Chondrocyte (in vitro differentiated cells): ENCODE results near the gene PIK3CB. TPM values are rescaled to one million over a fixed set of nuclear protein-coding genes. Genes with fewer than 3 reads are reported as not detected.

Experiments
- DNase-seq: peaks from one replicate; pipeline ENCODE4 v3.0.0; 2021; ENCODE audit warnings: mixed read lengths, low spot score
- H3K27ac Mint-ChIP-seq: one replicate; pipeline ENCODE4 v1.8.0; 2021; ENCODE audit warnings: mild to moderate bottlenecking, moderate library complexity, mixed read lengths; ENCODE audit not compliant: unreplicated experiment
- H3K27me3 Mint-ChIP-seq: 2 replicates; pipeline ENCODE4 v1.8.0; 2021; ENCODE audit warnings: low read depth, mixed read lengths
- H3K36me3 Mint-ChIP-seq: 2 replicates; pipeline ENCODE4 v1.8.0; 2021; ENCODE audit warnings: low read depth, mixed read lengths
- H3K4me1 Mint-ChIP-seq: 2 replicates; pipeline ENCODE4 v1.8.0; 2021; ENCODE audit warnings: low read depth, mild to moderate bottlenecking, mixed read lengths
- H3K4me3 Mint-ChIP-seq: one replicate; pipeline ENCODE4 v1.8.0; 2021; ENCODE audit warnings: mild to moderate bottlenecking, moderate library complexity, mixed read lengths; ENCODE audit not compliant: unreplicated experiment
- H3K9me3 Mint-ChIP-seq: 2 replicates; pipeline ENCODE4 v1.8.0; 2021; ENCODE audit warnings: low read depth, mixed read lengths
- CTCF ChIP-seq: fragments of 200-600 bp; sonication (generic); IDR thresholded peaks from 2 replicates; pipeline ENCODE4 v1.5.0; 2021; ENCODE audit warnings: antibody characterized with exemption, mild to moderate bottlenecking, moderate library complexity
- total RNA-seq: library from RNA; stranded (reverse); gene quantifications from 3 replicates; pipeline ENCODE4 v1.2.1, GENCODE V29; 2021

PIK3CB gene
- total RNA-seq, 1 donor from 2014 or later = 19.5 TPM

DNA sequence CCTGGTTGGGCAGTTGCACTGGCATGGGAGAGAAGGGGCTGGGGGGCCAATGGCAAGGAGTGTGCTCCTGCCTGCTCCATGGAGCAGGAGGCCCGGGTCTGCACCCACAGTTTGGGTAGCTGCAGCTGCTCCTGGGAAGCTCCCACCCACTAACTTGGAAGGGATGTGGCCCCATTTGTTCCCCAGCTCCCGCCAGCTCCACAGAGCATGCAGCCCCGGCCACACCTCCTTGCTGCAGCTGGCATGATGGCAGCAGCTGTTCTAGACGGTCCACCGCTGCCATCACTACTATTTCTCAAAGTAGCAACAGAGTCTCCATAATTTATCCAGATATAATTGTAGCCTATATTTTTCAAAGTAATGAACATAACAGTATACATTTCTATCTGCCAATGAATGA, 65.8 kb downstream of the PIK3CB start:
- no peaks in the 10 kb centered on the region for H3K36me3 Mint-ChIP-seq
- no peak for TF ChIP-seq CTCF
- H3K27ac Mint-ChIP-seq = peak overlapping the region; percentile 36
- no peaks in the 10 kb centered on the region for H3K9me3 Mint-ChIP-seq
- DNase-seq = no peak
- no peak overlapping the region for H3K4me3 Mint-ChIP-seq
- no peaks in the 10 kb centered on the region for H3K27me3 Mint-ChIP-seq
- peaks cover 18% of the 10 kb centered on the region for H3K4me1 Mint-ChIP-seq

DNA sequence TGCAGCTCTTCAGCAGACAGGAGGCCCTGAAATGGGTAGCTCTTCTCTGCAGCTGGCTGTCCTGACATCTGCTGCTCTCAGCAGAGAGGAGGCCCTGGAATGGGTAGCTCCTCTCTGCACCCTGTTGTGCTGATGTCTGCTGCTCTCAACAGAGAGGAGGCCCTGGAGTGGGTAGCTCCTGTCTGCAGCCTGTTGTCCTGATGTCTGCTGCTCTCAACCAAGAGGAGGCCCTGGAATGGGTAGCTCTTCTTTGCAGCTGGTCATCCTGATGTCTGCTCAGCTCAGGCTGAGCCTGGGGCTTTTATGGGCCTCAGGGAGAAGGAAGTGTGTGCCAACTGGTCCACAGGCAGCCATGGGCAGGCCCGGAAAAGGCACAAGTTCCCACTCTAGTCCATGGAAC, 66.6 kb downstream of the PIK3CB start:
- no peaks in the 10 kb centered on the region for H3K27me3 Mint-ChIP-seq
- H3K4me1 Mint-ChIP-seq = peaks cover 16% of the 10 kb centered on the region
- DNase-seq = no peak
- H3K4me3 Mint-ChIP-seq = no peak overlapping the region
- no peaks in the 10 kb centered on the region for H3K36me3 Mint-ChIP-seq
- no peak overlapping the region for H3K27ac Mint-ChIP-seq
- no peaks in the 10 kb centered on the region for H3K9me3 Mint-ChIP-seq
- TF ChIP-seq CTCF = no peak

DNA sequence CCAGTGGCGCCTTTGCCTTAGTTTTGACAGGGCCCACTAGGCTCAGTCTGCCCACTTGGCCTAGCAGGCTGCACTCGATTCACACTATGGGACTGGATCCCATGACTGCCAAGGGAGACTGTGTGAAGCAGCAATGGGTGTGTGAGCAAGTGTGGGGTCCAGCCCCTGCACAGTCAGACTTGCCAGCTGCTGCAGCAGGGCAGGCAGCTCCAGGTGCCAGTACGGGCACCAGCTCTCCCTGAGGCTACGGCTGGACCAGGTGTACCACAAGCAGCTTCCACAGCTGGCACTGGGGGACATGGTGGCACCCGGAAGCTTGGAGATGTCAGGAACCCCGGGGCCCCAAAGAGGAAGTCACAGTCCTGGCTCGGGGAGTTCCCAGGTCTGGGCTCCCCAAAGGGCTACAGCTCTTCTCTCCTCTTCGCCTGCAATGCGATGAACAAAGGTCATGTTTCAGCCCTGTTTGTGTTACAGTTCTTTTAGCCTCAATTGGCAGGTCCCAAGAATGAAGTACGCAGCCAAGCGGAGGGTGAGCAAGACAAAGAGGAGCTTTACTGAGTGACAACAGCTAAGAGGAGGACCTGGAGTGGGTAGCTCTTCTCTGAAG, 67.1 kb downstream of the PIK3CB start:
- H3K27ac Mint-ChIP-seq = no peak overlapping the region
- H3K27me3 Mint-ChIP-seq = no peaks in the 10 kb centered on the region
- H3K36me3 Mint-ChIP-seq = no peaks in the 10 kb centered on the region
- no peak overlapping the region for H3K4me3 Mint-ChIP-seq
- no peaks in the 10 kb centered on the region for H3K9me3 Mint-ChIP-seq
- no peak for DNase-seq
- peaks cover 16% of the 10 kb centered on the region for H3K4me1 Mint-ChIP-seq
- TF ChIP-seq CTCF = no peak

DNA sequence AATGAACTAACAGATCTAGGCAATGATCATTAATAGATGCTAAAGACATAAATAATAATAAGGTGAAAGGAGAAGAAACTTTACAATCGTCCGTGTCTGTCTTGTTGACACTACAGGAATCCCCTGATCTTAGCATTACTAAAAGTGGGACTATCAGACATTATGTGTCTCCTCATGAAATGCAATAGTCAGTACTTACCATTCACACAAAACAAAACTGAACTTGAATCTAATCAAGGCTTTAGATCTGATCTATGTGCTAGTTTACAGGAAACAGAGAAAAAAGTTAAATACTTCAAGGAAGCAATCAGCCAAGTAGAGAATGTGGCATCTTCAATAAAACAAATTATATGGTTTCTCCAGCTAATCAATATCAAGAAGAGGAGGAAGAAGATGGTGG, 73.7 kb downstream of the PIK3CB start:
- DNase-seq = no peak
- no peak for TF ChIP-seq CTCF
- H3K4me1 Mint-ChIP-seq = no peaks in the 10 kb centered on the region
- H3K27ac Mint-ChIP-seq = no peak overlapping the region
- H3K9me3 Mint-ChIP-seq = no peaks in the 10 kb centered on the region
- H3K36me3 Mint-ChIP-seq = peaks cover 2% of the 10 kb centered on the region
- no peak overlapping the region for H3K4me3 Mint-ChIP-seq
- H3K27me3 Mint-ChIP-seq = no peaks in the 10 kb centered on the region

DNA sequence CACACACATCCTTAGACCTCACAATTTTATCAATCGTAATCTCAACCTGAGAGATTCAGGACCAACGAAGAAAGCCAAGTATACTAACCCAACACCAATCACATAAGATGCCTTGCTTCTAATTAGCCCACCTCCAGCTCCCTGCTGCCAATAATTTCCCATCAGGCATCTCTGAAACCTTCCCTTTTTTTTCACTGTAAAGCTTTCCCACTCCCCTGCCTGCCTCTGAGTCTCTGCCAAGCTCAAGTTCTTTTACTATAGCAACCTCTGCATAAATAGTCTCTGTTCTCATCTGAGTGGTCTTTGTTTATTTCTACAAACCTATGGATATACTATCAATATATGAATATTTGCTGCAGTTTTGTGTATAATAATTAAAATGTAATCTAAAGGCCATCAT, 86.5 kb downstream of the PIK3CB start:
- peaks cover 5% of the 10 kb centered on the region for H3K4me1 Mint-ChIP-seq
- DNase-seq = no peak
- H3K4me3 Mint-ChIP-seq = no peak overlapping the region
- no peaks in the 10 kb centered on the region for H3K27me3 Mint-ChIP-seq
- H3K27ac Mint-ChIP-seq = no peak overlapping the region
- peaks cover 6% of the 10 kb centered on the region for H3K36me3 Mint-ChIP-seq
- TF ChIP-seq CTCF = no peak
- H3K9me3 Mint-ChIP-seq = no peaks in the 10 kb centered on the region
